ENCODE measurements around the gene ATP6V0C.

DNA sequence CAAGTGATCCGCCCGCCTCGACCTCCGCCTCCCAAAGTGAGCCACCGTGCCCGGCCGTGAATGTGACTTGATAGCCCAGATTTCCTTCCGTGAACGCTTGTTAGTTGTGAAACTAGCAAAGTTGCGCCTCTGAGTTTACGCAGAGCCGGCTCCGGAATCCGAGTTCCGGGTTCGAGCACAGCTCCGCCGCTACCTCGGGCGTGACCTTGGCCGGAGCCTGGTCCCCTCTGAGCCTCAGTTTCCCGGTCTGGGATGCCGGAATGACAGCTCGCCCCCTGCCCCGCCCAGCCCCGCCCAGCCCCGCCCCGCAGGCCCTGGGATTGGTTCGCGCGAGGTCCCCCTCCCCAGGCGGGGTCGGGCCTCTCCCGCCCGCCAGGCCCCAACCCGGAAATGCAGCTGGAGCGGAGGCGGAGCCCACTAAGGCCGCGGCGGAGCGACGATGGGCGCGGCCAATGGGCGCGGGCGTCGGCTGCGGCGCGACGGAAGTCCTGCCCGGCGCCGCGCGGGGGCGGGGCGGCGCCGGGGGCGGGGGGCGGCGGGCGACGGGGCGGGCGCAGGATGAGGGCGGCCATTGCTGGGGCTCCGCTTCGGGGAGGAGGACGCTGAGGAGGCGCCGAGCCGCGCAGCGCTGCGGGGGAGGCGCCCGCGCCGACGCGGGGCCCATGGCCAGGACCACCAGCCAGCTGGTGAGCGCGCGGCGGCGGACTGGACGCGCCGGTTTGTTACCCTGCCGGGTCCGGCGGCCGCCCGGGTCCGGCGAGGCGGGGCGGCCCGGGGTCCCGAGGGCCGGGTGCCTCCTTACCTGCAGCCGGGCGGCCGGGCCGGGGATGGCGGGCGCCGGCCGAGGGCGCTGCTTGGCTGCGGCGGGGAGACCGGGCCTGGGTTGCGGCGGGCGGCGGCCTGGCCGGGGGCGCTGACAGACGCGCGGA is 24.0 kb downstream of the ATP6V0C start, which contains the start of gene PDPK1:
- TF ChIP-seq, protein P1, sequence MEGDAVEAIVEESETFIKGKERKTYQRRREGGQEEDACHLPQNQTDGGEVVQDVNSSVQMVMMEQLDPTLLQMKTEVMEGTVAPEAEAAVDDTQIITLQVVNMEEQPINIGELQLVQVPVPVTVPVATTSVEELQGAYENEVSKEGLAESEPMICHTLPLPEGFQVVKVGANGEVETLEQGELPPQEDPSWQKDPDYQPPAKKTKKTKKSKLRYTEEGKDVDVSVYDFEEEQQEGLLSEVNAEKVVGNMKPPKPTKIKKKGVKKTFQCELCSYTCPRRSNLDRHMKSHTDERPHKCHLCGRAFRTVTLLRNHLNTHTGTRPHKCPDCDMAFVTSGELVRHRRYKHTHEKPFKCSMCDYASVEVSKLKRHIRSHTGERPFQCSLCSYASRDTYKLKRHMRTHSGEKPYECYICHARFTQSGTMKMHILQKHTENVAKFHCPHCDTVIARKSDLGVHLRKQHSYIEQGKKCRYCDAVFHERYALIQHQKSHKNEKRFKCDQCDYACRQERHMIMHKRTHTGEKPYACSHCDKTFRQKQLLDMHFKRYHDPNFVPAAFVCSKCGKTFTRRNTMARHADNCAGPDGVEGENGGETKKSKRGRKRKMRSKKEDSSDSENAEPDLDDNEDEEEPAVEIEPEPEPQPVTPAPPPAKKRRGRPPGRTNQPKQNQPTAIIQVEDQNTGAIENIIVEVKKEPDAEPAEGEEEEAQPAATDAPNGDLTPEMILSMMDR (conservative IDR thresholded peaks at IDR 0.05; ENCODE audit: low read depth, low read length) = no peak
- no peak for TF ChIP-seq EZH2phosphoT487 (IDR thresholded peaks at IDR 0.05; ENCODE audit: borderline replicate concordance, low read length)

All from PC-3 (cell line).